Panc1 (cell line): ENCODE data around the gene THEM4. TPM values are rescaled to one million over a fixed set of nuclear protein-coding genes. Genes with fewer than 3 reads are reported as not detected.

Experiments used
- ATAC-seq: fragments of 200-7000 bp; cut with Tn5 transposase; 2 replicates; pipeline ENCODE4 v1.9.1; 2020; ENCODE audit warnings: mild to moderate bottlenecking, moderate library complexity
- BruUV-seq: library from RNA; stranded (reverse); fragments of 400-500 nt; replicated peaks from 2 replicates; lab custom pipeline; 2021; lab: Mats Ljungman, UMichigan
- CTCF ChIA-PET: fragments of 300-600 bp; sonication (Branson Sonifier 250); formaldehyde crosslinking; loops from one replicate; lab custom pipeline; 2022; ENCODE audit warnings: antibody characterized with exemption; lab: Charles Lee
- POLR2A ChIA-PET: fragments of 300-600 bp; sonication (Branson Sonifier 250); formaldehyde crosslinking; loops from one replicate; lab custom pipeline; 2022; ENCODE audit warnings: antibody characterized with exemption; lab: Charles Lee
- DNase-seq: peaks from one replicate; pipeline ENCODE4 v3.0.0-alpha.2; 2010; ENCODE audit warnings: low read depth, low spot score
- H3K27ac ChIP-seq: 2 replicates; pipeline ENCODE4 v1.5.1; 2011; ENCODE audit warnings: mild to moderate bottlenecking, low read length, inconsistent platforms
- H3K27me3 ChIP-seq: fragments of 200-500 bp; sonication (Bioruptor generic); 2 replicates; pipeline ENCODE4 v1.6.0; 2014; ENCODE audit warnings: low read length, inconsistent platforms; ENCODE audit not compliant: control insufficient read depth, insufficient read depth
- H3K36me3 ChIP-seq: fragments of 200-500 bp; sonication (Bioruptor generic); 2 replicates; pipeline ENCODE4 v1.5.1; 2014; ENCODE audit warnings: inconsistent platforms, mild to moderate bottlenecking, low read length, moderate library complexity; ENCODE audit not compliant: control insufficient read depth, insufficient read depth
- H3K4me1 ChIP-seq: 2 replicates; pipeline ENCODE4 v1.5.1; 2011; ENCODE audit warnings: inconsistent platforms, mild to moderate bottlenecking, low read length, moderate library complexity; ENCODE audit not compliant: control insufficient read depth, insufficient read depth
- H3K4me3 ChIP-seq, 2 experiments: 2 replicates each; pipeline ENCODE4 v1.5.1; 2011 to 2012; ENCODE audit warnings: low read depth in 2 of 2, low read length in 2 of 2, mild to moderate bottlenecking in 2 of 2, inconsistent platforms in 1 of 2, moderate library complexity in 1 of 2
- H3K9me3 ChIP-seq: fragments of 200-500 bp; sonication (Bioruptor generic); 2 replicates; pipeline ENCODE4 v1.5.1; 2014; ENCODE audit warnings: low read depth, mild to moderate bottlenecking, inconsistent platforms, low read length, moderate library complexity; ENCODE audit not compliant: control insufficient read depth, insufficient read depth
- POLR2AphosphoS5 ChIP-seq: IDR thresholded peaks from 2 replicates; pipeline ENCODE4 v1.6.1; 2012; ENCODE audit warnings: mild to moderate bottlenecking, low read depth, low read length, moderate library complexity
- SIN3A ChIP-seq: IDR thresholded peaks from 2 replicates; pipeline ENCODE4 v1.6.1; 2012; ENCODE audit warnings: low read depth, mild to moderate bottlenecking, low read length, moderate library complexity, borderline replicate concordance; ENCODE audit not compliant: insufficient read depth
- TCF7L2 ChIP-seq: IDR thresholded peaks from 2 replicates; pipeline ENCODE4 v1.6.1; 2011; ENCODE audit warnings: mild to moderate bottlenecking, low read depth, low read length, inconsistent platforms
- in situ Hi-C: cut with HindIII; loops from 2 replicates; pipeline ENCODE4 v1.10.0; 2016; ENCODE audit warnings: low sequenced_read_pairs, low pct_unique_long_range_greater_than_20kb
- intact Hi-C: fragments of 100-400 bp; cut with micrococcal nuclease; formaldehyde crosslinking; loops from one replicate; pipeline ENCODE4 v1.10.0; 2022; ENCODE audit not compliant: unreplicated experiment
- total RNA-seq: library from RNA; stranded (reverse); gene quantifications from one replicate; pipeline ENCODE4 v1.2.1, GENCODE V29; 2021; ENCODE audit not compliant: unreplicated experiment
- TF ChIP-seq, protein P1 (sequence below): fragments of 450-650 bp; IDR thresholded peaks from 2 replicates; pipeline ENCODE4 v1.5.1; 2017; ENCODE audit warnings: mild to moderate bottlenecking
- TF ChIP-seq, protein P2 (sequence below), 2 experiments: IDR thresholded peaks; 2 replicates each; pipeline ENCODE4 v1.6.1; 2011 to 2012; ENCODE audit warnings: low read depth in 2 of 2, control low read depth in 1 of 2, low read length in 1 of 2, mild to moderate bottlenecking in 1 of 2, moderate library complexity in 1 of 2; ENCODE audit not compliant: insufficient read depth in 1 of 2

THEM4 gene
- total RNA-seq, 1 experiment from 2014 or later, result 21.8 TPM

DNA sequence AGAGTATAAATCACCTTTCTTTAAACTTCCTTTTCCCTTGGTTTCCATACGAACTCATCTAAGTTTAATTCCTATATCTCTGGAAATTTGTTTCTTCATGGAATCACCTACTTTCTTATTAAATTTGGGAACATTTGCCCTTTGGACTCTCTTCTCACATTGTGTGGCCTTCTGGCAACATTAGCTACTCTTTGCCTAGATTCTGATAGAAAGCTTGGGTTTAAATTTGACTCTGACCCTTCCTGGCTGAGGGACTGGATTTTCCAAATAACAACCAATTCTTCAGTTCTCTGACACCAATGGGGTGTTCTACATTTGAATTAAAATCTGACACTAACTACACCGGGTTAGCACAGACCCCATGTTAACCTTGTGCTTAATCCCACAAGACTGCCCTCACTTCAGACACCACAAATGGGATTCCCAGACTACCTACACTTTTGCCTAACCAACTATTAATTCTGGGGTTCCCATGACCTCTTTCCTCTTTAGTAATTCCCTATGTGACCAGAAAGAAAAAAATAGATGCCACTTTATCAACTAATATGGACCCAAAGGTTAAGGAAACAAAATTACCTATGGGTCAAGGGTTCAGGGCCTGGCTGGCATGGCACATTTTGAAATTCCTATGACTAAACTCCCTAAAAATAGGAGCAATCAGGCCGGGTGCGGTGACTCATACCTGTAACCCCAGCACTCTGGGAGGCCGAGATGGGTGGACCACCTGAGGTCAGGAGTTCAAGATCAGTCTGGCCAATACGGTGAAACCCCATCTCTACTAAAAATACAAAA, 9.7 kb upstream of the THEM4 start:
- in situ Hi-C loops (no loop called here), intact Hi-C loops (no loop called here)
- no TSS peak for BruUV-seq
- DNase-seq (no peak), ATAC-seq (no peak)
- POLR2A ChIA-PET, result no interaction called here
- no peaks in the 10 kb centered on the region for H3K9me3 ChIP-seq
- CTCF ChIA-PET, result no interaction called here
- H3K4me1 ChIP-seq, result no peaks in the 10 kb centered on the region
- no peak overlapping the region for H3K4me3 ChIP-seq
- TF ChIP-seq, protein P1, sequence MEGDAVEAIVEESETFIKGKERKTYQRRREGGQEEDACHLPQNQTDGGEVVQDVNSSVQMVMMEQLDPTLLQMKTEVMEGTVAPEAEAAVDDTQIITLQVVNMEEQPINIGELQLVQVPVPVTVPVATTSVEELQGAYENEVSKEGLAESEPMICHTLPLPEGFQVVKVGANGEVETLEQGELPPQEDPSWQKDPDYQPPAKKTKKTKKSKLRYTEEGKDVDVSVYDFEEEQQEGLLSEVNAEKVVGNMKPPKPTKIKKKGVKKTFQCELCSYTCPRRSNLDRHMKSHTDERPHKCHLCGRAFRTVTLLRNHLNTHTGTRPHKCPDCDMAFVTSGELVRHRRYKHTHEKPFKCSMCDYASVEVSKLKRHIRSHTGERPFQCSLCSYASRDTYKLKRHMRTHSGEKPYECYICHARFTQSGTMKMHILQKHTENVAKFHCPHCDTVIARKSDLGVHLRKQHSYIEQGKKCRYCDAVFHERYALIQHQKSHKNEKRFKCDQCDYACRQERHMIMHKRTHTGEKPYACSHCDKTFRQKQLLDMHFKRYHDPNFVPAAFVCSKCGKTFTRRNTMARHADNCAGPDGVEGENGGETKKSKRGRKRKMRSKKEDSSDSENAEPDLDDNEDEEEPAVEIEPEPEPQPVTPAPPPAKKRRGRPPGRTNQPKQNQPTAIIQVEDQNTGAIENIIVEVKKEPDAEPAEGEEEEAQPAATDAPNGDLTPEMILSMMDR, result no peak
- TF ChIP-seq SIN3A (no peak), POLR2AphosphoS5 (no peak), TCF7L2 (no peak)
- TF ChIP-seq, protein P2, sequence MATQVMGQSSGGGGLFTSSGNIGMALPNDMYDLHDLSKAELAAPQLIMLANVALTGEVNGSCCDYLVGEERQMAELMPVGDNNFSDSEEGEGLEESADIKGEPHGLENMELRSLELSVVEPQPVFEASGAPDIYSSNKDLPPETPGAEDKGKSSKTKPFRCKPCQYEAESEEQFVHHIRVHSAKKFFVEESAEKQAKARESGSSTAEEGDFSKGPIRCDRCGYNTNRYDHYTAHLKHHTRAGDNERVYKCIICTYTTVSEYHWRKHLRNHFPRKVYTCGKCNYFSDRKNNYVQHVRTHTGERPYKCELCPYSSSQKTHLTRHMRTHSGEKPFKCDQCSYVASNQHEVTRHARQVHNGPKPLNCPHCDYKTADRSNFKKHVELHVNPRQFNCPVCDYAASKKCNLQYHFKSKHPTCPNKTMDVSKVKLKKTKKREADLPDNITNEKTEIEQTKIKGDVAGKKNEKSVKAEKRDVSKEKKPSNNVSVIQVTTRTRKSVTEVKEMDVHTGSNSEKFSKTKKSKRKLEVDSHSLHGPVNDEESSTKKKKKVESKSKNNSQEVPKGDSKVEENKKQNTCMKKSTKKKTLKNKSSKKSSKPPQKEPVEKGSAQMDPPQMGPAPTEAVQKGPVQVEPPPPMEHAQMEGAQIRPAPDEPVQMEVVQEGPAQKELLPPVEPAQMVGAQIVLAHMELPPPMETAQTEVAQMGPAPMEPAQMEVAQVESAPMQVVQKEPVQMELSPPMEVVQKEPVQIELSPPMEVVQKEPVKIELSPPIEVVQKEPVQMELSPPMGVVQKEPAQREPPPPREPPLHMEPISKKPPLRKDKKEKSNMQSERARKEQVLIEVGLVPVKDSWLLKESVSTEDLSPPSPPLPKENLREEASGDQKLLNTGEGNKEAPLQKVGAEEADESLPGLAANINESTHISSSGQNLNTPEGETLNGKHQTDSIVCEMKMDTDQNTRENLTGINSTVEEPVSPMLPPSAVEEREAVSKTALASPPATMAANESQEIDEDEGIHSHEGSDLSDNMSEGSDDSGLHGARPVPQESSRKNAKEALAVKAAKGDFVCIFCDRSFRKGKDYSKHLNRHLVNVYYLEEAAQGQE (IDR thresholded peaks at IDR 0.05; ENCODE audit: insufficient read depth in 1 of 2, low read depth in 2 of 2, low read length in 1 of 2), result no peak
- H3K27me3 ChIP-seq, result no peaks in the 10 kb centered on the region
- H3K36me3 ChIP-seq, result no peaks in the 10 kb centered on the region
- H3K27ac ChIP-seq, result no peak overlapping the region

GRCh38 chr1:151918156-151918555, 8.8 kb upstream of the THEM4 start:
- in situ Hi-C loops, result no loop called here

More at GRCh38 chr1:151918156-151918555, 8.8 kb upstream of the THEM4 start:
- Histone ChIP-seq H3K27ac (no peak overlapping the region), H3K9me3 (no peaks in the 10 kb centered on the region), H3K36me3 (no peaks in the 10 kb centered on the region), H3K4me1 (no peaks in the 10 kb centered on the region), H3K27me3 (no peaks in the 10 kb centered on the region), H3K4me3 (no peak overlapping the region)
- BruUV-seq, result no TSS peak
- CTCF ChIA-PET, result no interaction called here
- POLR2A ChIA-PET, result no interaction called here
- ATAC-seq (no peak), DNase-seq (no peak)
- intact Hi-C loops, result no loop called here
- no peak for TF ChIP-seq SIN3A
- TF ChIP-seq TCF7L2, result no peak
- TF ChIP-seq, protein P1, result no peak
- TF ChIP-seq, protein P2 (IDR thresholded peaks at IDR 0.05; ENCODE audit: insufficient read depth in 1 of 2, low read depth in 2 of 2, low read length in 1 of 2), result no peak
- TF ChIP-seq POLR2AphosphoS5, result no peak
